Endothelial cell of umbilical vein (primary cell): ENCODE data around the gene PCGF2. TPM values are rescaled to one million over a fixed set of nuclear protein-coding genes. Genes with fewer than 3 reads are reported as not detected.

Source experiments
- BruUV-seq: library from RNA; stranded (reverse); fragments of 400-500 nt; replicated peaks from 2 replicates; lab custom pipeline; 2021; lab: Mats Ljungman, UMichigan
- CTCF ChIA-PET: fragments of 300-600, 350-600 bp; sonication (Branson Sonifier 250); formaldehyde crosslinking; loops from one replicate; lab custom pipeline; 2021; ENCODE audit warnings: antibody characterized with exemption, inconsistent platforms; lab: Charles Lee
- POLR2A ChIA-PET: fragments of 300-600, 350-600 bp; sonication (Branson Sonifier 250); formaldehyde crosslinking; loops from one replicate; lab custom pipeline; 2021; ENCODE audit warnings: antibody characterized with exemption, inconsistent platforms; lab: Charles Lee
- DNase-seq: peaks from one replicate; pipeline ENCODE4 v3.0.0-alpha.2; 2011; ENCODE audit warnings: low read depth, low spot score
- FAIRE-seq: peaks from 2 replicates; lab custom pipeline; 2011; peaks lifted over from hg19 to GRCh38; lab: Jason Lieb, UNC
- H2AFZ ChIP-seq: 2 replicates; pipeline ENCODE4 v1.6.0; 2012; ENCODE audit warnings: low read depth, low read length, control low read depth, inconsistent platforms
- H3K27ac ChIP-seq: 2 replicates; pipeline ENCODE4 v1.5.1; 2011; ENCODE audit warnings: low read depth, mild to moderate bottlenecking, control low read depth, low read length, moderate library complexity; ENCODE audit not compliant: insufficient read depth
- H3K27me3 ChIP-seq, 2 experiments: 2 replicates each; pipeline versions ENCODE4 v1.6.0 to v1.6.1; 2011; ENCODE audit warnings: low read length in 2 of 2, mixed read lengths in 1 of 2; ENCODE audit not compliant: control insufficient read depth in 2 of 2, insufficient read depth in 2 of 2
- H3K36me3 ChIP-seq, 2 experiments: 2 replicates in 1 of 2; 3 replicates in 1 of 2; pipeline ENCODE4 v1.5.1; 2011; ENCODE audit warnings: low read length in 2 of 2, mild to moderate bottlenecking in 1 of 2, moderate library complexity in 1 of 2; ENCODE audit not compliant: control insufficient read depth in 2 of 2, insufficient read depth in 2 of 2; ENCODE audit errors: extremely low read depth in 1 of 2
- H3K4me1 ChIP-seq: 3 replicates; pipeline ENCODE4 v1.5.1; 2011; ENCODE audit warnings: mild to moderate bottlenecking, low read length; ENCODE audit not compliant: control insufficient read depth, insufficient read depth; ENCODE audit errors: extremely low read depth
- H3K4me2 ChIP-seq: 2 replicates; pipeline ENCODE4 v1.6.1; 2011; ENCODE audit warnings: low read length, control low read depth, mixed read lengths; ENCODE audit not compliant: insufficient read depth
- H3K4me3 ChIP-seq, 3 experiments: fragments of 200-600 bp in 1 of 3; sonication (generic), shearing (Covaris generic) in 1 of 3; replicated peaks in 1 of 3; 2 replicates each; pipeline ENCODE4 v1.5.1; 2011 to 2016; ENCODE audit warnings: control low read depth in 3 of 3, low read length in 3 of 3, mild to moderate bottlenecking in 2 of 3, inconsistent platforms in 1 of 3, low read depth in 1 of 3, moderate library complexity in 1 of 3; ENCODE audit not compliant: insufficient read depth in 1 of 3
- H3K79me2 ChIP-seq: 2 replicates; pipeline ENCODE4 v1.6.0; 2012; ENCODE audit warnings: low read length, inconsistent platforms; ENCODE audit not compliant: control insufficient read depth, insufficient read depth
- H3K9ac ChIP-seq: replicated peaks from 2 replicates; pipeline ENCODE3; 2011; ENCODE audit warnings: low read length, control low read depth; ENCODE audit not compliant: insufficient read depth; ENCODE audit errors: extremely low read depth
- H3K9me1 ChIP-seq: replicated peaks from 3 replicates; pipeline ENCODE4 v1.6.0; 2011; ENCODE audit warnings: mild to moderate bottlenecking, low read length; ENCODE audit not compliant: control insufficient read depth, insufficient read depth; ENCODE audit errors: extremely low read depth
- H3K9me3 ChIP-seq: replicated peaks from 2 replicates; pipeline ENCODE4 v1.5.1; 2012; ENCODE audit warnings: low read length, inconsistent platforms; ENCODE audit not compliant: control insufficient read depth, insufficient read depth
- H4K20me1 ChIP-seq: replicated peaks from 2 replicates; pipeline ENCODE3; 2011; ENCODE audit warnings: mild to moderate bottlenecking, low read length; ENCODE audit not compliant: control insufficient read depth, insufficient read depth; ENCODE audit errors: extremely low read depth
- EZH2 ChIP-seq: IDR thresholded peaks from 2 replicates; pipeline ENCODE4 v1.6.1; 2012; ENCODE audit warnings: borderline replicate concordance, low read depth, mild to moderate bottlenecking, moderate library complexity, low read length, inconsistent platforms; ENCODE audit not compliant: severe bottlenecking
- FOS ChIP-seq: IDR thresholded peaks from 2 replicates; pipeline ENCODE4 v1.6.1; 2011; ENCODE audit warnings: mild to moderate bottlenecking, low read length, moderate library complexity, borderline replicate concordance; ENCODE audit not compliant: insufficient read depth
- GATA2 ChIP-seq: IDR thresholded peaks from 2 replicates; pipeline ENCODE4 v1.7.0; 2011; ENCODE audit warnings: low read depth, mild to moderate bottlenecking, moderate library complexity, mixed read lengths, low read length; ENCODE audit not compliant: insufficient read length, insufficient read depth
- JUN ChIP-seq: IDR thresholded peaks from 2 replicates; pipeline ENCODE4 v1.6.1; 2011; ENCODE audit warnings: borderline replicate concordance, low read depth; ENCODE audit not compliant: insufficient read length, insufficient read depth
- MAX ChIP-seq: IDR thresholded peaks from 2 replicates; pipeline ENCODE4 v1.6.1; 2011; ENCODE audit not compliant: insufficient read depth, insufficient read length
- MYC ChIP-seq: IDR thresholded peaks from one replicate; pipeline ENCODE4 v1.6.1; 2011; ENCODE audit warnings: mild to moderate bottlenecking, low read depth, low read length
- POLR2A ChIP-seq: IDR thresholded peaks from 2 replicates; pipeline ENCODE4 v1.6.1; 2012; ENCODE audit warnings: low read depth, mild to moderate bottlenecking, control low read depth, low read length
- POLR2AphosphoS5 ChIP-seq: IDR thresholded peaks from 2 replicates; pipeline ENCODE4 v1.6.1; 2012; ENCODE audit warnings: low read depth, mild to moderate bottlenecking, control low read depth, low read length, moderate library complexity; ENCODE audit not compliant: insufficient read depth
- dilution Hi-C: fragments of 300-500 bp; cut with MboI; formaldehyde crosslinking; loops from one replicate; pipeline ENCODE4 v1.15.0; 2019; ENCODE audit warnings: low sequenced_read_pairs; ENCODE audit not compliant: extremely low pct_ligation_motif_present
- intact Hi-C: fragments of 100-400 bp; cut with micrococcal nuclease; formaldehyde crosslinking; loops from one replicate; pipeline ENCODE4 v1.10.0; 2022
- polyA plus RNA-seq, 4 experiments: library from polyadenylated mRNA; depleted of rRNA in 3 of 4; stranded (reverse) in 3 of 4; unstranded in 1 of 4; fragments of >200 nt; gene quantifications; 2 replicates each; pipeline versions ENCODE4 v1.2.1 to v1.2.3, GENCODE V29; 2011 to 2012; ENCODE audit warnings: missing spikeins in 1 of 4
- total RNA-seq: library from RNA; stranded (reverse); gene quantifications from 2 replicates; pipeline ENCODE4 v1.2.3, GENCODE V29; 2021
- TF ChIP-seq, protein P1 (sequence below), 2 donors: IDR thresholded peaks; 1 replicate in 1 of 2; 2 replicates in 1 of 2; pipeline ENCODE4 v1.5.1; 2011; ENCODE audit warnings: low read length in 2 of 2, mild to moderate bottlenecking in 2 of 2, moderate library complexity in 2 of 2, control low read depth in 1 of 2, inconsistent platforms in 1 of 2, low read depth in 1 of 2; ENCODE audit not compliant: insufficient read depth in 1 of 2; ENCODE audit errors: extremely low read depth in 1 of 2

PCGF2 gene
- total and polyA plus RNA-seq, 2 donors (not counting 3 experiments of a cell fraction or from before 2014, with no cell fraction given) = 39.8 to 78.4 TPM

DNA sequence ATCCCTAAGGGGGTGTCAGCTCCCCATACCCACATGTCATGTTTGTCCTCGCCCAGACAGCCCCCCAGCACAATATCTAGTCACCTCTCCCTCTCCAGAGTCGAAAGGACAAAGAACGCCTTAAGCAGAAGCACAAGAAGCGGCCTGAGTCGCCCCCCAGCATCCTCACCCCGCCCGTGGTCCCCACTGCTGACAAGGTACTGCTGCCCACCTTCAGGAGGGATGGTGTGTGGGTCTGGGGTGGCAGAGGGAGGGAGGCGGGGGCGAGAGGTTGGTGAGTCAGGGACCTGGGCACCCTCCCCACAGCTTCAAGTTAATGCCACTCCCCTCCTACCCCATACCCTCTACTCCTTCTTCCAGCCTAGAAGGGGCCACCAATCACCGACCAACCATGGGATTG is 35.5 kb downstream of the PCGF2 start:
- no TSS peak for BruUV-seq
- dilution Hi-C loops = no loop called here
- Histone ChIP-seq H3K79me2 (no peaks in the 10 kb centered on the region), H3K4me1 (no peaks in the 10 kb centered on the region), H3K9ac (no peak overlapping the region), H3K27ac (no peak overlapping the region), H3K9me1 (no peaks in the 10 kb centered on the region), H3K4me2 (no peak overlapping the region), H2AFZ (no peak overlapping the region), H4K20me1 (no peaks in the 10 kb centered on the region), H3K36me3 (peaks cover 0 to 43% of the 10 kb centered on the region in 2 experiments), H3K9me3 (no peaks in the 10 kb centered on the region), H3K4me3 (no peak overlapping the region), H3K27me3 (no peaks in the 10 kb centered on the region)
- FAIRE-seq (no peak), DNase-seq (no peak)
- ChIA-PET CTCF (no interaction called here), POLR2A (no interaction called here)
- intact Hi-C loops = no loop called here
- TF ChIP-seq FOS = no peak
- TF ChIP-seq GATA2 = no peak
- no peak for TF ChIP-seq POLR2AphosphoS5
- no peak for TF ChIP-seq EZH2
- TF ChIP-seq MYC = no peak
- no peak for TF ChIP-seq POLR2A
- TF ChIP-seq JUN = no peak
- TF ChIP-seq, protein P1, sequence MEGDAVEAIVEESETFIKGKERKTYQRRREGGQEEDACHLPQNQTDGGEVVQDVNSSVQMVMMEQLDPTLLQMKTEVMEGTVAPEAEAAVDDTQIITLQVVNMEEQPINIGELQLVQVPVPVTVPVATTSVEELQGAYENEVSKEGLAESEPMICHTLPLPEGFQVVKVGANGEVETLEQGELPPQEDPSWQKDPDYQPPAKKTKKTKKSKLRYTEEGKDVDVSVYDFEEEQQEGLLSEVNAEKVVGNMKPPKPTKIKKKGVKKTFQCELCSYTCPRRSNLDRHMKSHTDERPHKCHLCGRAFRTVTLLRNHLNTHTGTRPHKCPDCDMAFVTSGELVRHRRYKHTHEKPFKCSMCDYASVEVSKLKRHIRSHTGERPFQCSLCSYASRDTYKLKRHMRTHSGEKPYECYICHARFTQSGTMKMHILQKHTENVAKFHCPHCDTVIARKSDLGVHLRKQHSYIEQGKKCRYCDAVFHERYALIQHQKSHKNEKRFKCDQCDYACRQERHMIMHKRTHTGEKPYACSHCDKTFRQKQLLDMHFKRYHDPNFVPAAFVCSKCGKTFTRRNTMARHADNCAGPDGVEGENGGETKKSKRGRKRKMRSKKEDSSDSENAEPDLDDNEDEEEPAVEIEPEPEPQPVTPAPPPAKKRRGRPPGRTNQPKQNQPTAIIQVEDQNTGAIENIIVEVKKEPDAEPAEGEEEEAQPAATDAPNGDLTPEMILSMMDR (IDR thresholded peaks at IDR 0.05; ENCODE audit: extremely low read depth in 1 of 2, insufficient read depth in 1 of 2, low read depth in 1 of 2, low read length in 2 of 2) = no peak
- TF ChIP-seq MAX = no peak
